ENCODE results near the gene CCDC33. TPM values are rescaled to one million over a fixed set of nuclear protein-coding genes. Genes with fewer than 3 reads are reported as not detected.

Gene CCDC33
- total and polyA plus RNA-seq, 10 of the 15 experiments (the other 5 are each of a cell fraction or from before 2014, with no cell fraction given) = 0.57 to 5.8 (median 4.3) TPM

GRCh38 chr15:74319138-74319460 lies 83.0 kb downstream of the CCDC33 start:
- ChIA-PET SMC1A (ENCODE audit: uncharacterized antibody, unreplicated experiment) (interaction anchor here (0.9 to 1.3 kb wide), 2 partner anchors 11 to 15 kb away, joined by 3 read pairs; no protein-coding TSS in a partner anchor), POLR2A (no interaction called here), RAD21 (ENCODE audit: unreplicated experiment) (interaction anchor here (1.2 to 1.9 kb wide), 2 partner anchors 7 to 346 kb away, joined by 3 to 9 read pairs; no protein-coding TSS in a partner anchor), CTCF (interaction anchor here (1.1 to 5.2 kb wide), 6 partner anchors 9 to 345 kb away, joined by 4 to 147 read pairs (median 25); partner anchors contain the start of gene ISLR2)
- no peak for TF ChIP-seq ELK1 (IDR thresholded peaks at IDR 0.05; ENCODE audit: low read depth, low read length)
- TF ChIP-seq RBBP5 (conservative IDR thresholded peaks at IDR 0.05) = no peak
- TF ChIP-seq YBX1 (IDR thresholded peaks at IDR 0.05) = no peak
- no peak for TF ChIP-seq CREM (IDR thresholded peaks at IDR 0.05; ENCODE audit: low read depth)
- no peak for TF ChIP-seq SMC3 (IDR thresholded peaks at IDR 0.05; ENCODE audit: borderline replicate concordance, low read length)
- H3K79me2 ChIP-seq (ENCODE audit: control insufficient read depth, insufficient read depth, low read length) = no peaks in the 10 kb centered on the region
- no peak for ATAC-seq
- no peaks in the 10 kb centered on the region for H3K9me3 ChIP-seq (replicated peaks; ENCODE audit: control insufficient read depth, insufficient read depth, low read length)
- no peak overlapping the region for H3K9ac ChIP-seq (ENCODE audit: control insufficient read depth, insufficient read depth, low read length)
- H3K36me3 ChIP-seq (ENCODE audit: control insufficient read depth in 2 of 2, insufficient read depth in 2 of 2, low read length in 1 of 2) = no peaks in the 10 kb centered on the region
- in situ Hi-C loops (cut with MboI) (no loop called here), intact Hi-C loops (cut with micrococcal nuclease; ENCODE audit: unreplicated experiment) (no loop called here)
- H3K4me1 ChIP-seq (ENCODE audit: control insufficient read depth, insufficient read depth, low read length) = peaks cover 53% of the 10 kb centered on the region
- no peak overlapping the region for H2AFZ ChIP-seq (ENCODE audit: control insufficient read depth, low read depth, low read length)
- no peak overlapping the region for H3K4me2 ChIP-seq (ENCODE audit: control insufficient read depth, insufficient read depth)
- no peaks in the 10 kb centered on the region for H4K20me1 ChIP-seq (ENCODE audit: control insufficient read depth, insufficient read depth)
- DNase-seq (ENCODE audit: low read depth, low spot score) = no peak
- no peak overlapping the region for H3K27ac ChIP-seq (ENCODE audit: control insufficient read depth, insufficient read depth)
- no peak overlapping the region for H3K4me3 ChIP-seq
- no peak for FAIRE-seq
- 76% methylated on average over 5 of the region's 5 CpGs for WGBS (ENCODE audit: insufficient coverage, insufficient replicate concordance, low lambda C conversion rate, missing lambda C conversion rate)
- no TSS peak for BruUV-seq (replicated peaks)
- H3K27me3 ChIP-seq (replicated peaks in 1 of 2; ENCODE audit: control insufficient read depth in 2 of 2, insufficient read depth in 2 of 2, low read length in 1 of 2) = no peaks in the 10 kb centered on the region

Measured in GM12878 (cell line).